DND-41 (cell line): ENCODE results near the gene TRPM5.

ENCODE experiments used
- ATAC-seq: fragments of 200-7000 bp; cut with Tn5 transposase; 3 replicates; pipeline ENCODE4 v1.9.1; 2021; ENCODE audit warnings: low read depth; ENCODE audit not compliant: insufficient read depth
- DNase-seq: peaks from one replicate; pipeline ENCODE4 v3.0.0-alpha.2; 2020
- H2AFZ ChIP-seq: 2 replicates; pipeline ENCODE4 v1.6.0; 2012; ENCODE audit warnings: low read depth, low read length
- H3K27ac ChIP-seq: 2 replicates; pipeline ENCODE4 v1.5.1; 2012; ENCODE audit warnings: low read length, inconsistent platforms
- H3K27me3 ChIP-seq: fragments of 200-600 bp; sonication (generic); 2 replicates; pipeline ENCODE4 v1.6.0; 2012; ENCODE audit warnings: low read length, mild to moderate bottlenecking, inconsistent platforms; ENCODE audit not compliant: insufficient read depth, poor library complexity
- H3K36me3 ChIP-seq: 2 replicates; pipeline ENCODE4 v1.5.1; 2012; ENCODE audit warnings: low read length, inconsistent platforms; ENCODE audit not compliant: insufficient read depth
- H3K4me1 ChIP-seq: 2 replicates; pipeline ENCODE4 v1.5.1; 2012; ENCODE audit warnings: mild to moderate bottlenecking, low read length; ENCODE audit not compliant: insufficient read depth
- H3K4me2 ChIP-seq: 2 replicates; pipeline ENCODE4 v1.6.0; 2012; ENCODE audit warnings: mild to moderate bottlenecking, moderate library complexity, low read length, inconsistent platforms; ENCODE audit not compliant: insufficient read depth
- H3K4me3 ChIP-seq, 2 experiments: fragments of 200-600 bp in 1 of 2; shearing (Covaris generic) in 1 of 2; 2 replicates each; pipeline ENCODE4 v1.5.1; 2012 to 2016; ENCODE audit warnings: inconsistent platforms in 2 of 2, low read length in 2 of 2, mild to moderate bottlenecking in 2 of 2, low read depth in 1 of 2, moderate library complexity in 1 of 2
- H3K79me2 ChIP-seq: 2 replicates; pipeline ENCODE4 v1.6.0; 2012; ENCODE audit warnings: low read length, inconsistent platforms; ENCODE audit not compliant: insufficient read depth
- H3K9ac ChIP-seq: 2 replicates; pipeline ENCODE4 v1.6.0; 2012; ENCODE audit warnings: low read depth, mild to moderate bottlenecking, inconsistent platforms, low read length, moderate library complexity
- H3K9me3 ChIP-seq: 2 replicates; pipeline ENCODE4 v1.5.1; 2012; ENCODE audit warnings: low read length, moderate library complexity, mild to moderate bottlenecking, inconsistent platforms; ENCODE audit not compliant: insufficient read depth, severe bottlenecking
- H4K20me1 ChIP-seq: 2 replicates; pipeline ENCODE4 v1.6.0; 2012; ENCODE audit warnings: low read length; ENCODE audit not compliant: insufficient read depth
- EZH2 ChIP-seq: IDR thresholded peaks from 3 replicates; pipeline ENCODE4 v1.6.1; 2012; ENCODE audit warnings: borderline replicate concordance, low read depth, mild to moderate bottlenecking, moderate library complexity, low read length, inconsistent platforms; ENCODE audit not compliant: severe bottlenecking
- TF ChIP-seq, protein P1 (sequence below): IDR thresholded peaks from 2 replicates; pipeline ENCODE4 v1.5.1; 2012; ENCODE audit warnings: borderline replicate concordance, low read length, moderate library complexity, mild to moderate bottlenecking; ENCODE audit not compliant: poor library complexity, severe bottlenecking; ENCODE audit errors: extremely low read depth

The TRPM5 gene

DNA sequence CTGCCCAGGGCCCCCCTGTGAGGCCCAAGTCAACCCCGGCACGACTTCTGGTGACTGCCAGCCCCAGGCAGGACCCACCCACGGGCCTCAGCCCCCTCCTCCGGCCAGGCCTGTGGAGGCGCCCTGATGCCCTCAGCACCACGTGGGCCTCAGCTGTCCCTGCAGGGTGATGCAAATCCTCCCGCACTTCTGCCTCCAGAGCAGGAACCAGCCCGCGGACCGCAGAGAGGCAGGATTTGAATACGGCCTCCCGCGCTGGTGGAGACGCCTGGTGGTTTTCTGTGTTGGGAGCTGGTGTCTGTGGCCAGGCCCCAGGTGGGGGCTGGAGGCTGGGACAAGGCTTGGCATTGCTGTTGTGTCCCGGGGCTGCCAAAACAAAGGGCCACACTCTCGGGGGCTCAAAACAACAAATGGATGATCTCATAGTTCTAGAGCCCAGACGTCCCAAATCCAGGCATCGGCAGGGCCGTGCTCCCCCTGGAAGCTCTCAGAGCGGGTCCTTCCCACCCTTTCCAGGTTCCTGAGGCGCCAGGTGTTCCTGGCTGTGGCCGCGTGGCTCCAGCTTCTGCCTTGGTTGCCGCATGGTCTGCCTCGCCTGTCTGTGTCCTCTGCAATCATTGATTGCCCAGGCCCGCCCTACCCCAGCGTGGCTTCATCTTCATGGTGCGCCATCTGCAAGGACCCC, 19.4 kb downstream of the TRPM5 start:
- ATAC-seq (no peak), DNase-seq (no peak)
- Histone ChIP-seq H3K79me2 (no peaks in the 10 kb centered on the region), H3K36me3 (no peaks in the 10 kb centered on the region), H3K4me3 (no peak overlapping the region), H3K27ac (no peak overlapping the region), H3K4me2 (no peak overlapping the region), H2AFZ (no peak overlapping the region), H3K9me3 (no peaks in the 10 kb centered on the region), H3K27me3 (no peaks in the 10 kb centered on the region), H4K20me1 (peaks cover 2% of the 10 kb centered on the region; the same call in 1 of the 2 replicates), H3K9ac (no peak overlapping the region), H3K4me1 (peaks cover 5% of the 10 kb centered on the region; the same call in 1 of the 2 replicates)
- TF ChIP-seq, protein P1, sequence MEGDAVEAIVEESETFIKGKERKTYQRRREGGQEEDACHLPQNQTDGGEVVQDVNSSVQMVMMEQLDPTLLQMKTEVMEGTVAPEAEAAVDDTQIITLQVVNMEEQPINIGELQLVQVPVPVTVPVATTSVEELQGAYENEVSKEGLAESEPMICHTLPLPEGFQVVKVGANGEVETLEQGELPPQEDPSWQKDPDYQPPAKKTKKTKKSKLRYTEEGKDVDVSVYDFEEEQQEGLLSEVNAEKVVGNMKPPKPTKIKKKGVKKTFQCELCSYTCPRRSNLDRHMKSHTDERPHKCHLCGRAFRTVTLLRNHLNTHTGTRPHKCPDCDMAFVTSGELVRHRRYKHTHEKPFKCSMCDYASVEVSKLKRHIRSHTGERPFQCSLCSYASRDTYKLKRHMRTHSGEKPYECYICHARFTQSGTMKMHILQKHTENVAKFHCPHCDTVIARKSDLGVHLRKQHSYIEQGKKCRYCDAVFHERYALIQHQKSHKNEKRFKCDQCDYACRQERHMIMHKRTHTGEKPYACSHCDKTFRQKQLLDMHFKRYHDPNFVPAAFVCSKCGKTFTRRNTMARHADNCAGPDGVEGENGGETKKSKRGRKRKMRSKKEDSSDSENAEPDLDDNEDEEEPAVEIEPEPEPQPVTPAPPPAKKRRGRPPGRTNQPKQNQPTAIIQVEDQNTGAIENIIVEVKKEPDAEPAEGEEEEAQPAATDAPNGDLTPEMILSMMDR, result no peak
- TF ChIP-seq EZH2, result no peak

DNA sequence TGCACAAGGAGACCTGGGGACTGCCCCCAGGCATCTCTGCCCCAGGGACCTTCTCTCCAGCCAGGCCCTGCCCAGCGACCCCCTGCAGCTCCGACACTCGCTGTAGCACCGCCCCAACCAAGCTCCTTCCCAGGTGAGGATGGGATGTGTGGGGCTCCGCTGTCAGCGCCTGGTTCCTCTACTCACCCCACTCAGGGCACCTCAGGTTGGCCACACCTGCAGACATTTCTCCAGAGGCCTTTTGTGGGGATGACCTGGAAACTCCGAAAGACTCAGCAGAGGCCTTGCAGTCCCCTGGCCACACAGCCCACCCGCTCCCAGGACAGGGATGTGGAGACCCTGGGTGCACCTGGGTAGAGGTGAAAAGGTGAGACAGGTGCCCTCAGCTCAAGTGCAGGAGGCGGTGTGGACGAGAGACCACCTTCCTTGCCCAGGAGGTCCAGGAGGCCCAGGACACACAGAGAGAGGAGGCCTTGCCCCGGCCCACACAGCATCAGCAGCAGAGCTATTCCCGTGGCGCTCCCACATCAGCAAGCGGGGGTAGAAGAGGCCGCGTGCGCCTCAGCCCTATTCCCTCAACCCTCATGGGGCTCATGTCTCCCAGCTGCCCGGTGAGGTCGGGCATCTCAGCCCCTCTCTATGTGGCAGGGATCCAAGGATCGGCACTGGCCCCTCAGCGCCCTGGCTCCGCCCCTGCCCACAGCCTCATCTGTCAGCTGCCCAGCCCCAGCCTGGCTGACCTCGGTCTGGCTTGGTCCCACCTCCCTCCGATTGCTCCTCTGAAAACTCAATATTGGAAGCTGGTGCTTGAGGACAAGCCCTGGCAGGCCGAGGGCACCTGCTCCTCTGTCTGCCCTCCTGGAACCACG, 20.9 kb downstream of the TRPM5 start:
- Histone ChIP-seq H3K79me2 (no peaks in the 10 kb centered on the region), H3K4me3 (no peak overlapping the region), H4K20me1 (peaks cover 2% of the 10 kb centered on the region; the same call in 1 of the 2 replicates), H3K4me1 (peaks cover 5% of the 10 kb centered on the region; the same call in 1 of the 2 replicates), H3K27ac (no peak overlapping the region), H3K36me3 (no peaks in the 10 kb centered on the region), H3K9me3 (no peaks in the 10 kb centered on the region), H3K4me2 (no peak overlapping the region), H3K27me3 (no peaks in the 10 kb centered on the region), H2AFZ (no peak overlapping the region), H3K9ac (no peak overlapping the region)
- no peak for ATAC-seq
- no peak for TF ChIP-seq EZH2
- TF ChIP-seq, protein P1, result no peak
- no peak for DNase-seq

DNA sequence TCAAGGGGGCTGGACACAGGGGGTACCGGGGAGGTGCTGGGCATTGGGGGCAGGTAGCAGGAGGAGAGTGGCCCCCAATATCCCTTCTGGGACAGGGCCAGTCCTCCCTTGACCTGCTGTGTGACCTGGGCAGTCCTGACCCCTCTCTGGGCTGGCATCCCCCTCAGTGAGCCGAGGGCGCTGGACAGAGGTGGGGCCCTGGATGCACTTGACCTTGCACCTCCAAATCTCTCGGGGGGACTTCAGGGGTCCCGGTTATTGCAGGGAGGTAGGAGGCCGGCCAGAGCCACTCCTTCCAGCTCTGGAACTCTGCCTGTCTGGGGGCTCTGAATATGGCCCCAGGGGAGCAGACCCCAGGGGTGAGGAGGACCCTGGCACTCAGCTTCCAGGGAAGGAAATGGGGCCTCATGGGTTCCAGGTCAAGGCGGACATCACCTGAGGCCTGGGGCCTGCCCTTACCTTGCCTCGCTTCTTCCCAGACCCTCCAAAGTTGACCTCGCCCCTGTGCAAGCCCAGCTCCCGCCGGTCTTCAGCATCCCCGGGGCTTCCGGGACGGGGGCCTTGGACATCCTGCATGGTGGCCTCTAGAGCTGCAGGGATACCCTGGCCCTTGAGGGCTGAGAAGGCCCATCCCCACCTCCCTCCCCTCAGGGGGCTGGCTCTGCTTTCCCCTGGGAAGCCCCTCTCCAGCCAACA, 21.7 kb downstream of the TRPM5 start:
- Histone ChIP-seq H3K9ac (no peak overlapping the region), H2AFZ (no peak overlapping the region), H3K4me3 (no peak overlapping the region), H3K36me3 (no peaks in the 10 kb centered on the region), H3K4me1 (peaks cover 5% of the 10 kb centered on the region; the same call in 1 of the 2 replicates), H3K79me2 (no peaks in the 10 kb centered on the region), H4K20me1 (peaks cover 2% of the 10 kb centered on the region; the same call in 1 of the 2 replicates), H3K27ac (no peak overlapping the region), H3K9me3 (no peaks in the 10 kb centered on the region), H3K27me3 (no peaks in the 10 kb centered on the region), H3K4me2 (no peak overlapping the region)
- DNase-seq (no peak), ATAC-seq (no peak)
- no peak for TF ChIP-seq EZH2
- TF ChIP-seq, protein P1, result no peak
